ENCODE results near the gene SEMA3F.

DNA sequence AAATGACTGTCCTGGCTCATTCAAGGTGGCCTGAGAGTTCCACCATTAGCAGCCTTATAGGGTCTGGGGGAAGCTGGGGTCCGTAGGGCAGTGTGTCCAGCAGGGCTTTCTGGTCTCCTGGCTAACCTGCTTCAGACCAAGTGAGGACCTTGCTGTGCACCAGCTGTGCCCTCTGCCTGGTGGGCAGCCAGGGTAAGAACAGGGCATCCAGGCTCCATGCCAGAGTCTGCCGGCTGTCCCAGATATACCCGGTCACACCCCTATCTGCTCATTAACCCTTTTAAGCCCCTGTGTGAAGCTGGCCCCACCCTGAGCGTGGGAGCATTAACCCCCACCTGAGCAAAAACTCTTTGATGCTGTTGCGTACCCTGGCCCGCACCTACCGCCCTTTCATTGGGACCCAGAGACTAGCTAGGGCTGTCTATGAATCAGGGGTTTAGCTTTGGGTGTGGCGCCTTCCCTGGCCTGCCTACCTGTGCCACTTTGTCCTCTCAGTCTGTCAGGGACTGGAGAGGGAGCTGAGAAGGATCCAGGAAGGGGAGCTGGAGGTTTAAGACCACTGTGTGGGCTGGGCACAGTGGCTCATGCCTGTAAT, 17.6 kb downstream of the SEMA3F start:
- TF ChIP-seq, protein P1, sequence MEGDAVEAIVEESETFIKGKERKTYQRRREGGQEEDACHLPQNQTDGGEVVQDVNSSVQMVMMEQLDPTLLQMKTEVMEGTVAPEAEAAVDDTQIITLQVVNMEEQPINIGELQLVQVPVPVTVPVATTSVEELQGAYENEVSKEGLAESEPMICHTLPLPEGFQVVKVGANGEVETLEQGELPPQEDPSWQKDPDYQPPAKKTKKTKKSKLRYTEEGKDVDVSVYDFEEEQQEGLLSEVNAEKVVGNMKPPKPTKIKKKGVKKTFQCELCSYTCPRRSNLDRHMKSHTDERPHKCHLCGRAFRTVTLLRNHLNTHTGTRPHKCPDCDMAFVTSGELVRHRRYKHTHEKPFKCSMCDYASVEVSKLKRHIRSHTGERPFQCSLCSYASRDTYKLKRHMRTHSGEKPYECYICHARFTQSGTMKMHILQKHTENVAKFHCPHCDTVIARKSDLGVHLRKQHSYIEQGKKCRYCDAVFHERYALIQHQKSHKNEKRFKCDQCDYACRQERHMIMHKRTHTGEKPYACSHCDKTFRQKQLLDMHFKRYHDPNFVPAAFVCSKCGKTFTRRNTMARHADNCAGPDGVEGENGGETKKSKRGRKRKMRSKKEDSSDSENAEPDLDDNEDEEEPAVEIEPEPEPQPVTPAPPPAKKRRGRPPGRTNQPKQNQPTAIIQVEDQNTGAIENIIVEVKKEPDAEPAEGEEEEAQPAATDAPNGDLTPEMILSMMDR (conservative IDR thresholded peaks at IDR 0.05 in 1 of 2, IDR thresholded peaks at IDR 0.05 in 1 of 2; ENCODE audit: extremely low read depth in 1 of 2, insufficient read depth in 1 of 2, low read depth in 1 of 2, low read length in 2 of 2), result no peak
- no peak for TF ChIP-seq EZH2 (IDR thresholded peaks at IDR 0.05; ENCODE audit: borderline replicate concordance, low read length)

Measured in mammary epithelial cell (primary cell).